ENCODE measurements around the gene TTLL11.
"Not testable (repeated sequence)": the region's sequence is repeated elsewhere in the genome, so short reads cannot be mapped to it uniquely, and the experiment has no call there.

The TTLL11 gene

GRCh38 chr9:122125509-122126330, 32.6 kb upstream of the TTLL11 start:
- DNase-seq (ENCODE audit: low spot score) = no peak

- DNase-seq (ENCODE audit: low spot score) = peak; percentile 71
These were observed 32.0 kb upstream of the TTLL11 start for GRCh38 chr9:122125158-122125508.

- no peak for DNase-seq (ENCODE audit: low spot score)
These were observed 31.4 kb upstream of the TTLL11 start for GRCh38 chr9:122124528-122124927.

- DNase-seq (ENCODE audit: low spot score) = no peak
These were observed 30.9 kb upstream of the TTLL11 start for GRCh38 chr9:122124048-122124447.

GRCh38 chr9:122122903-122123632, 30.0 kb upstream of the TTLL11 start:
- DNase-seq (ENCODE audit: low spot score) = peak; percentile 60

GRCh38 chr9:122122468-122122867, 29.4 kb upstream of the TTLL11 start:
- no peak for DNase-seq (ENCODE audit: low spot score)

- DNase-seq (ENCODE audit: low spot score) = no peak
These were observed 28.8 kb upstream of the TTLL11 start for GRCh38 chr9:122121931-122122330.

- DNase-seq (ENCODE audit: low spot score) = no peak
These were observed 28.3 kb upstream of the TTLL11 start for GRCh38 chr9:122121391-122121790.

GRCh38 chr9:122120316-122121071, 27.4 kb upstream of the TTLL11 start:
- no peak for DNase-seq (ENCODE audit: low spot score)

- DNase-seq (ENCODE audit: low spot score) = no peak
These were observed 26.6 kb upstream of the TTLL11 start for GRCh38 chr9:122119721-122120120.

GRCh38 chr9:122119166-122119521, 26.0 kb upstream of the TTLL11 start:
- DNase-seq (ENCODE audit: low spot score) = no peak

- DNase-seq (ENCODE audit: low spot score) = no peak
These were observed 25.4 kb upstream of the TTLL11 start for GRCh38 chr9:122118343-122119165.

- DNase-seq (ENCODE audit: low spot score) = not testable (repeated sequence)
These were observed 24.1 kb upstream of the TTLL11 start for GRCh38 chr9:122117241-122117640.

- DNase-seq (ENCODE audit: low spot score) = no peak
These were observed 23.5 kb upstream of the TTLL11 start for GRCh38 chr9:122116448-122117173.

- no peak for DNase-seq (ENCODE audit: low spot score)
These were observed 22.9 kb upstream of the TTLL11 start for GRCh38 chr9:122116040-122116439.

- DNase-seq (ENCODE audit: low spot score) = no peak
These were observed 22.3 kb upstream of the TTLL11 start for GRCh38 chr9:122115176-122116035.

GRCh38 chr9:122113574-122113973, 20.5 kb upstream of the TTLL11 start:
- DNase-seq (ENCODE audit: low spot score) = no peak

GRCh38 chr9:122112238-122112637, 19.1 kb upstream of the TTLL11 start:
- no peak for DNase-seq (ENCODE audit: low spot score)

- DNase-seq (ENCODE audit: low spot score) = no peak
These were observed 18.4 kb upstream of the TTLL11 start for GRCh38 chr9:122111413-122112085.

Data from CD4-positive, alpha-beta T cell treated with Interleukin-6 at 100 ng/mL for 8 hours (primary cell).